GM12891 (cell line): Measurements from ENCODE around the gene MYO7A.

Experiments
- POLR2A ChIP-seq: IDR thresholded peaks from 2 replicates; pipeline ENCODE4 v1.6.1; 2011; ENCODE audit warnings: low read depth, low read length, control low read depth
- POLR2AphosphoS5 ChIP-seq: IDR thresholded peaks from 2 replicates; pipeline ENCODE4 v1.6.1; 2011; ENCODE audit warnings: low read depth, low read length, control low read depth
- TAF1 ChIP-seq: IDR thresholded peaks from 2 replicates; pipeline ENCODE4 v1.6.1; 2011; ENCODE audit warnings: low read depth, low read length, control low read depth

DNA sequence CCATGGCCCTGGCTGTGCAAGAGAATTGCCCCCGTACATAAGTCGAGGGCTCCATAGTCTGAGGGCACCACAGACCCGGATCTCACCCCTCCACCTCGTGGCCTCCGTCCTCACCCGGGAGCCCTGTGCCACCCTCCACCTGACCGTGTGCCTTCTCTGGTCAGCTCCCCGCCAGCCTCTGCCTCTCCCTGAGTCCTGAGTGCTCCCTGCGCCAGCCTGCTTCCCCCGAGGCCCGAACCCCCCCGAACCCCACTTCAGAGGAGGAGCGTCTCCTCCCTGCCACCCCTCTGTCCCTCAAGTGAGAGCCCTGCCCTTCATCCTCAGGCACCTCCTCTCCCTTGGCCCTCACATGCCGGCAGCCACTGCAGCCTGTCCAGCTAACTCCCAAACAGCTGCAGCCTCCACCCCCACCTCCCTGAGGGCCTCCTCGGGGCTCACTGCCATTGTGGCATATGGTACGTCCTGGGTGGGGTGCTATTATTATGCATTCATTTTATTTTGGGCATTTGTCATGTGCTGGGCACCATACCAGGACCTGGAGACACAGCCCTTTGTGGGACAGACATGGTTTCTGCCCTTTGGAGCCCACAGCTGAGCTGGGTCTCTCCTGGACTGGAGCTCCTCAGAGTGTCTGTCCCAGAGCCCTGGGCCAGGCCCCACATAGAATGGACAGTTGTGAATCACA, 67.2 kb downstream of the MYO7A start:
- TF ChIP-seq TAF1, result no peak
- TF ChIP-seq POLR2AphosphoS5, result no peak
- no peak for TF ChIP-seq POLR2A
